ENCODE measurements around the gene ARNT2. TPM values are rescaled to one million over a fixed set of nuclear protein-coding genes. Genes with fewer than 3 reads are reported as not detected.
"Not testable (repeated sequence)": the region's sequence is repeated elsewhere in the genome, so short reads cannot be mapped to it uniquely, and the experiment has no call there.

The ARNT2 gene
- total and polyA plus RNA-seq, 12 donors, result 2.0 to 6.4 (median 3.5) TPM

DNA sequence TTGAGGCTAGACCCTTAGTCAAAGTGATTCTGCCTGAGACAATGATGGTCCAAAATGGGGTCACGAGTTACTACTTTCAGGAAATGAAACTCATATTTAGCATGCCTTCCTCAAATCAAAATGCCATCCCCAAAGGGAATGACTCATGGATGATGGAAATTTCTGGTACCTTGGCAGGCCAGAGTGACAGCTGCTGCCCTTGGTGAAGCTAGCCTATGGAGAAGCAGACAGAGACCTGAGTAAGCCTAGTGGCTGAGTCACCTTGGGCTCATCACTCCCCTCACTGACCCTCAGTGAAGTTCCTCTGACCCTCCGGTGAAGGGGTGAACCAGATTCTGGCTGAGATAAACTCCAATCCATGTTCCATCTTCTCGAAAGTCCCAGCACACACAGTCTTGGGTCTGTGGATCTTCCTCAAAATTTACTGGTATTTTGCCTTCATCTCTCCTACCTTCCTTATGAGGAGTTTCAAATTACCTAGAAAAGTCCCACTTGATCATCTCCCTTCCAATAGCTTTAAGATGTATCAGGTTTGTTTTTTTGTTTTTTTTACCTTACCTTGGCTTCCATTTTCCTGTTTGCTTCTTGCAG is 236.4 kb downstream of the ARNT2 start:
- Histone ChIP-seq H3K27ac (no peak overlapping the region), H3K27me3 (no peaks in the 10 kb centered on the region), H3K4me1 (replicated peaks in 1 of 2) (no peaks in the 10 kb centered on the region), H3K9me3 (replicated peaks in 1 of 3) (no peaks in the 10 kb centered on the region), H3K4me3 (no peak overlapping the region), H3K36me3 (replicated peaks in 1 of 2) (no peaks in the 10 kb centered on the region)
- intact Hi-C loops (cut with DNase I), result no loop called here
- WGBS, 4 donors, result 74 to 85% (median 82%) methylated on average over 3 of the region's 3 CpGs
- DNase-seq, result no peak
- TF ChIP-seq, protein P1, sequence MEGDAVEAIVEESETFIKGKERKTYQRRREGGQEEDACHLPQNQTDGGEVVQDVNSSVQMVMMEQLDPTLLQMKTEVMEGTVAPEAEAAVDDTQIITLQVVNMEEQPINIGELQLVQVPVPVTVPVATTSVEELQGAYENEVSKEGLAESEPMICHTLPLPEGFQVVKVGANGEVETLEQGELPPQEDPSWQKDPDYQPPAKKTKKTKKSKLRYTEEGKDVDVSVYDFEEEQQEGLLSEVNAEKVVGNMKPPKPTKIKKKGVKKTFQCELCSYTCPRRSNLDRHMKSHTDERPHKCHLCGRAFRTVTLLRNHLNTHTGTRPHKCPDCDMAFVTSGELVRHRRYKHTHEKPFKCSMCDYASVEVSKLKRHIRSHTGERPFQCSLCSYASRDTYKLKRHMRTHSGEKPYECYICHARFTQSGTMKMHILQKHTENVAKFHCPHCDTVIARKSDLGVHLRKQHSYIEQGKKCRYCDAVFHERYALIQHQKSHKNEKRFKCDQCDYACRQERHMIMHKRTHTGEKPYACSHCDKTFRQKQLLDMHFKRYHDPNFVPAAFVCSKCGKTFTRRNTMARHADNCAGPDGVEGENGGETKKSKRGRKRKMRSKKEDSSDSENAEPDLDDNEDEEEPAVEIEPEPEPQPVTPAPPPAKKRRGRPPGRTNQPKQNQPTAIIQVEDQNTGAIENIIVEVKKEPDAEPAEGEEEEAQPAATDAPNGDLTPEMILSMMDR (IDR thresholded peaks at IDR 0.05), result no peak
- no peak for TF ChIP-seq POLR2A (IDR thresholded peaks at IDR 0.05)

DNA sequence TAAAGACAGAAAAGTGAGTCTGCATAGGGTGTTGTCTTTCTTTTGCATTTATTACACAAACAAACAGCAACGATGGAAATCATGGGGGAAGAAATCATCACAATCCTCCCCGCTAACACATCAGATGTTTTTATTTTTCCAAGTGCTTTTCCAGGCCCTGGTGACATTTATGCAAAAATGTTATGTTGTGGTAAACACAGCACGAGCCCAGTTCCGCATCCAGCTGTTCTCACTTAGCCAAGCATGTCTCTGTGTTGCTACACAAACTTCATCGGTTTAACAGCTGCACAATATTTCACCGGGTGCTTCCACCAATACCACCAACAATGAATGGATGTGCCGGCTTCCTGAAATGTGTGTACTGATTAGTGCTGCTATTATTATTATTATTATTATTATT is 237.2 kb downstream of the ARNT2 start:
- 91 to 96% (median 93%) methylated on average over 7 of the region's 7 CpGs for WGBS, 4 donors
- Histone ChIP-seq H3K27me3 (no peaks in the 10 kb centered on the region), H3K4me3 (no peak overlapping the region), H3K36me3 (replicated peaks in 1 of 2) (no peaks in the 10 kb centered on the region), H3K4me1 (replicated peaks in 1 of 2) (no peaks in the 10 kb centered on the region), H3K27ac (no peak overlapping the region), H3K9me3 (replicated peaks in 1 of 3) (no peaks in the 10 kb centered on the region)
- intact Hi-C loops (cut with DNase I), result no loop called here
- no peak for DNase-seq
- TF ChIP-seq, protein P1 (IDR thresholded peaks at IDR 0.05), result no peak
- TF ChIP-seq POLR2A (IDR thresholded peaks at IDR 0.05), result no peak

DNA sequence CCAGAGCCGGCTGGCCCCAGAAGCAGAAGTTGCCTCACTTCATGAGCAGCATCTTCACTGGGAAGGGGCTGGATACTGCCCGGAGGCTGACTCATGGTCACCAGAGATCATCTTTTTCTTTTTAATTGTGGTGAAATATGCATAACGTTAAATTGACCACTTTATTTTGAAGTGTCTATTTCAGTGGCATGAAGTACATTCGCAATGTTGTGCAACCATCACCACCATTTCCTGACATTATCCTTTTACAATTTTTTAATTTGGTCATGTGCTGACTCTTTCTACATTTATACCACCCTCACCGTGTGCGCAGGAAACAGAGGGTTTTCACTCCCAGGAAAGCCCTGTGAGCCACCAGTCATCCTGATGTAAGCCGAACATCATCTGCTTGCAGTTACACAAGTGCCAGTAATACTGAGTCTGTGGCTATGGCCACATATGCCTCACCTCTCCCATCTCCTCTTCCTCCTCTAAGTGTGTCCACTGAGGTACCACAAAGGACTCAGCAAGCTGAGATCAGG is 239.3 kb downstream of the ARNT2 start:
- H3K36me3 ChIP-seq (replicated peaks in 1 of 2), result no peaks in the 10 kb centered on the region
- H3K27me3 ChIP-seq, result no peaks in the 10 kb centered on the region
- no peak for TF ChIP-seq POLR2A (IDR thresholded peaks at IDR 0.05)
- TF ChIP-seq, protein P1 (IDR thresholded peaks at IDR 0.05), result no peak
- 61 to 73% (median 68%) methylated on average over 7 of the region's 7 CpGs for WGBS, 4 donors
- H3K4me3 ChIP-seq, result no peak overlapping the region
- DNase-seq, result no peak
- H3K9me3 ChIP-seq (replicated peaks in 1 of 3), result no peaks in the 10 kb centered on the region
- intact Hi-C loops (cut with DNase I), result no loop called here
- no peaks in the 10 kb centered on the region for H3K4me1 ChIP-seq (replicated peaks in 1 of 2)
- no peak overlapping the region for H3K27ac ChIP-seq

DNA sequence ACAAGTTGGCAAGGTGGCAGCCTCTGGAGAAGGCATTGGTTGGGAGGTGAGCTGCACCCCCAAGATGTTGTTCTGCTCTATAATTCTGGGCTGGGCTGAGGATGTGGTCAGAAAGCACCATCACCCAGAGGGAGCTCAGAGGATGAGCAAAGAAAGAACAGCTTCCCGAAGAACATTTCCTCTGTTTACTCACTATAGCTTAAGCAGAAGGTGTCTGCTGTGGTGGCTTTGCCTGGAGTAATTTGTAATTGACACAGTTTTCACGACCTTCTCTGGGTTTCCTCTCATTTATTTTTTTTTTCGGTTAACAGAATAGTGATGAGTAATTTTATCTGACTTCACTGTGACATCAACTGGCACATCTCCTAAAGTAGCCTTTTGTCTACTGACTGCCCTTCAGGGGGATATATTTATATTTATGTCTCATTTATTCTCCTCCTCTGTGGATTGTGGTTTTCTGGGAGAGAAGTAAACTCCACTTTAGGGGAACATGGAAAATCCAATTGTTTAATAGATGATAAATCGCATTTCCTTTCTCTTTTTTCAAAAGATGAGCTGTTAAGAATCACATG is 241.4 kb downstream of the ARNT2 start:
- Histone ChIP-seq H3K4me1 (replicated peaks in 1 of 2) (no peaks in the 10 kb centered on the region), H3K36me3 (replicated peaks in 1 of 2) (no peaks in the 10 kb centered on the region), H3K27ac (no peak overlapping the region), H3K4me3 (no peak overlapping the region), H3K9me3 (replicated peaks in 1 of 3) (no peaks in the 10 kb centered on the region), H3K27me3 (no peaks in the 10 kb centered on the region)
- intact Hi-C loops (cut with DNase I), result no loop called here
- WGBS, 4 donors, result 38 to 51% (median 48%) methylated on average over 4 of the region's 4 CpGs
- no peak for DNase-seq
- TF ChIP-seq POLR2A (IDR thresholded peaks at IDR 0.05), result no peak
- TF ChIP-seq, protein P1 (IDR thresholded peaks at IDR 0.05), result no peak

DNA sequence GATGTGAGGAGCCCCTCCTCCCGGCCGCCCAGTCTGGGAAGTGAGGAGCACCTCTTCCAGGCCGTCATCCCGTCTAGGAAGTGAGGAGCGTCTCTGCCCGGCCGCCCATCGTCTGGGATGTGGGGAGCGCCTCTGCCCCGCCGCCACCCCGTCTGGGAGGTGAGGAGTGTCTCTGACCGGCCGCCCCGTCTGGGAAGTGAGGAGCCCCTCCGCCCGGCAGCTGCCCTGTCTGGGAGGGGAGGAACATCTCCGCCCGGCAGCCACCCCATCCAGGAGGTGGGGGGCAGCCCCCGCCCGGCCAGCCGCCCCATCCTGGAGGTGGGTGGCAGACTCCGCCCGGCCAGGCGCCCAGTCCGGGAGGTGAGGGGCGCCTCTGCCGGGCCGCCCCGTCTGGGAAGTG is 243.2 kb downstream of the ARNT2 start:
- H3K36me3 ChIP-seq (replicated peaks in 1 of 2); intact Hi-C loops (cut with DNase I); H3K27ac ChIP-seq; H3K9me3 ChIP-seq (replicated peaks in 1 of 3); DNase-seq; H3K4me1 ChIP-seq (replicated peaks in 1 of 2); H3K4me3 ChIP-seq; H3K27me3 ChIP-seq: not testable (repeated sequence)
- WGBS, 4 donors, result 92 to 98% (median 96%) methylated on average over 9 to 30 of the region's 30 CpGs
